M059J (cell line): ENCODE measurements around the gene VEGFB. TPM values are rescaled to one million over a fixed set of nuclear protein-coding genes. Genes with fewer than 3 reads are reported as not detected.
"Not testable (repeated sequence)": the region's sequence is repeated elsewhere in the genome, so short reads cannot be mapped to it uniquely, and the experiment has no call there.

Experiments used
- DNase-seq: peaks from one replicate; pipeline ENCODE4 v3.0.0-alpha.2; 2012; ENCODE audit warnings: low read depth
- total RNA-seq: library from RNA; depleted of rRNA; stranded (reverse); fragments of >200 nt; shearing (Covaris generic); gene quantifications from 2 replicates; pipeline ENCODE4 v1.2.3, GENCODE V29; 2014

VEGFB gene
- total RNA-seq, 1 experiment from 2014 or later = 36.1 TPM

DNA sequence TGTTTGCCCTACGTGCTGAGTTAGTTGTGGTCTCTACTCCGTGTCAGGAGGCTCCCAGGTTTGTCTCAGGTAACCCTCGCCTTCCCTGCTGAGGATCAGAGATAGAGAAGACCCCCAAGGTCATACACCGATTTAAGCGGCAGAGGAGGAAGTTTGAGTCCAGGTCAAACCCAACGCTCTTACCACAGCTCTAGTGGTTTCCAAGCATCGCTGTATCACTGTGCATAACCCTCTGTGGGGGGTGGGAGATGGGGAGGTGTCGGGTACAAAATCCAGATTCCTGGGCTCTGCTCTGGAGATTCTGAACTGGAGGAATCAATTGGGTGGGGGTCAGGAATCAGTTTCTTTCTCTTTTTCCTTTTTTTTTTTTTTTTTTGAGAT is 3.4 kb upstream of the VEGFB start:
- peak; percentile 41 for DNase-seq

DNA sequence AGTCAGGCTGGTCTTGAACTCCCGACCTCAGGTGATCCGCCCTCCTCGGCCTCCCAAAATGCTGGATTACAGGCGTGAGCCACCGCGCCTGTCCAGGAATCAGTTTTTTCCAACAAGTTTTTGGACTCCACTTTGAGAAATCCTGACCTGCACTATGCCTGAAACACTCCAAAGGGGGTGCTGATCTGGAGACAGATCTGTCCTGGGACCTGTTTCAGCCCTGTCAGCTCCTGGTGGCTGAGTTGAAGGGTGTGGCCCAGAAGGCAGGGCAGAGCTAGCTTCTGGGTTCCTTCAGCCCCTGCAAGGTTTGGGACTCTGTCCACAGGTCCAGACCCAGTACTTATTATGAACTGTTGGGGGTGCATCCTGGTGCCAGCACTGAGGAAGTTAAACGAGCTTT is 2.8 kb upstream of the VEGFB start:
- no peak for DNase-seq

DNA sequence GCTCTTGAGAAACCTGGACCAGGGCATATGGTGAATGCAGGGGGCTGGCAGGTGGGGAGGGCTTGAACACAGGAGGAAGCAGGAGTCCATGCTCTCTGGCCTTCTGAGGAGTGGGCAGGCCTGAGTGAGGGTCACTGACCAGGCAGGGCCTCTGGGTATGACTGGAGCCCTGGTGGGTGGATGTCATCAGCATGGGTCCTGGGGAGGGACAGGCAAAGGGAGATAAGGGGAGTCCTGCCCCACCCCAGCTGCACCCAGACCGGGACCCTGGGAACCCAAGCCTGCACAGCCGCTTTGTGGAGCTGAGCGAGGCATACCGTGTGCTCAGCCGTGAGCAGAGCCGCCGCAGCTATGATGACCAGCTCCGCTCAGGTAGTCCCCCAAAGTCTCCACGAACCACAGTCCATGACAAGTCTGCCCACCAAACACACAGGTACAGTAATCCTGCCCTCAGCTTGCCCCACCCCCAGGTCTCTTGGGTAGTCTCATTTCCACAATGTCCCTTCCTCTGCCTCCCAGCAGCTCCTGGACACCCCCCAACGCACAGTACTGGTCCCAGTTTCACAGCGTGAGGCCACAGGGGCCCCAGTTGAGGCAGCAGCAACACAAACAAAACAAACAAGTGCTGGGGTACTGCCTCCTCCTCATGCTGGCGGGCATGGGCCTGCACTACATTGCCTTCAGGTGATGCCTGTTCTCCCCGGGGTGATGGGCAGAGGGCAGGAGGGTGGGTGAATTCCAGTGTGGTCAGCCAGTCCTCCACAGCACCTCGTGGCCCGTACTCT is 2.0 kb upstream of the VEGFB start:
- no peak for DNase-seq

DNA sequence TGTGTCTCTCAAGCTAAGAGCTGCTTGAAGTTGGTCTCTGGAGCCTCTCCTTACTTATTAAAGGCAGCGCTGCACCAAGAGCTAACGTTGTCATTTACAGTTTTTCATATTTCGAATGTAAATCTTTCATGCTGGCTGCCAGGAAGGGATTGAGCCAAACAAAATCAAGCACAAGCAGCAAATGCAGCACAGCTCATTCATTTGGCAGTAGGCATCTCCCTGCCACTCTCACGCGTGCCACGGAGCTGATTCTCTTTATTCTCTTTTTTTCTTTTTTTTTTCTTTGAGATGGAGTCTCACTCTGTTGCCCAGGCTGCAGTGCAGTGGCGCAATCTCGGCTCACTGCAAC is 1.4 kb upstream of the VEGFB start:
- DNase-seq = no peak

DNA sequence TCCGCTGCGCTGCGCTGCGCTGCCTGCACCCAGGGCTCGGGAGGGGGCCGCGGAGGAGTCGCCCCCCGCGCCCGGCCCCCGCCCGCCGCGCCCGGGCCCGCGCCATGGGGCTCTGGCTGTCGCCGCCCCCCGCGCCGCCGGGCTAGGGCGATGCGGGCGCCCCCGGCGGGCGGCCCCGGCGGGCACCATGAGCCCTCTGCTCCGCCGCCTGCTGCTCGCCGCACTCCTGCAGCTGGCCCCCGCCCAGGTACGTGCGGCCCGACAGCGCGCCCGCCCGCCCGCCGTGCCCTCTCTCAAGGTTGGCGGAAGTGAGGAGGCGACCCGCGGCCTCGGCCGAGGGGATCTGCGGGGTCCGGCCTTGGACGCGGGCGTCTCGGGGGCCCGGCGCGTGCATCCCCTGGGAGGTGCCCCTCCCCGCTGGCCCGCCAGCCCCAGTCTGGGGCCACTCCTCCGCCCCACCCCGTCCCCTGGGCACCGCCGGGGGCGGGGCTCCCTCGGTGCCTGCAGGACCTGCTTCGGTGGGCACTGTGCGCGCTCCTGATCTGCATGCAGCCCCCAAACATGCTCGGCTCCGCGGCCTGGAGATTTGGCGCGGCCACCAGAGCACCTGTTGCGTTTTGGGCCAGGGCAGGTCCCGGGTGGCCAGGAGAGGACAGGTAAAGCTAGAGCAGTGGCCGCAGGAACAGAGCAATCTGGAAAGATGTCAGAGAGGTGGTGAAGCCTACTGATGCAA is 429 bp downstream of the VEGFB start:
- peak; percentile 37 for DNase-seq

DNA sequence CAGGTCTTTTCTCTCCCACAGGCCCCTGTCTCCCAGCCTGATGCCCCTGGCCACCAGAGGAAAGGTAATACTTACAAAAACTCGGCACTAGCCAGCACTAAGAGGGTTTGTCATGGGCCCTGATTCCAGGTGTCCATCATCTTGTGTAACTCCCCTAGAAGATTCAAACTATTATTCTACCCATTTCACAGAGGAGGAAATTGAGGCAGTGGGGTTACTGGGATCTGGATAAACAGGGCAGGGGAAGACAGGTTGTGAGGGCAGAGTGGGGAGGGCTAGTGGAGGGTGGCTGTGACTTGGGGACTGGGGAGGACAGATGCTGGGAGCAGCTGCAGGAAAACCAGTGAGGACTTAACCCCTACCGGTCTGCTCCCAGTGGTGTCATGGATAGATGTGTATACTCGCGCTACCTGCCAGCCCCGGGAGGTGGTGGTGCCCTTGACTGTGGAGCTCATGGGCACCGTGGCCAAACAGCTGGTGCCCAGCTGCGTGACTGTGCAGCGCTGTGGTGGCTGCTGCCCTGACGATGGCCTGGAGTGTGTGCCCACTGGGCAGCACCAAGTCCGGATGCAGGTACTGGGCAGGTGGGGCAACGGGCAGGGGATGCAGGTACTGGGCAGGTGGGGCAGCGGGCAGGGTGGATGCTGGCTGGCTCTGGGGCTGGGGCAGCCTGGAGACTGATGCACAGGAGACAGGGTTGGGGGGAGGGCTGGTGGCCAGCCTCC is 1.2 kb downstream of the VEGFB start:
- no peak for DNase-seq

DNA sequence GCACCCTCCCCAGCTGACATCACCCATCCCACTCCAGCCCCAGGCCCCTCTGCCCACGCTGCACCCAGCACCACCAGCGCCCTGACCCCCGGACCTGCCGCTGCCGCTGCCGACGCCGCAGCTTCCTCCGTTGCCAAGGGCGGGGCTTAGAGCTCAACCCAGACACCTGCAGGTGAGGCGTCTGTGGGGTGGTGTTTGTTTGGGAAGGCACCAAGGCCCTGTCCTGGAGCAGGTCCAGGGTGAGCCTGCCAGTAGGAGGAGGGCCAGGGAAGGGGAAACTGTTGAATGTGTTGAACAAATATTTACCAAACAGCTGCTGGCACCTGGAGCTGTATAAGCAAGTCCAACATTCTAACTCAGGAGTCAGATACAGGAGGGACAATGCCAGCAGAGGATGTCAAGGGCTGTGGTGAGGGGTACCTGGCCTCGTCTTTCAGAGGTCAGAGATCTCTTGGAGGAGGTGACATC is 3.1 kb downstream of the VEGFB start:
- DNase-seq = no peak

DNA sequence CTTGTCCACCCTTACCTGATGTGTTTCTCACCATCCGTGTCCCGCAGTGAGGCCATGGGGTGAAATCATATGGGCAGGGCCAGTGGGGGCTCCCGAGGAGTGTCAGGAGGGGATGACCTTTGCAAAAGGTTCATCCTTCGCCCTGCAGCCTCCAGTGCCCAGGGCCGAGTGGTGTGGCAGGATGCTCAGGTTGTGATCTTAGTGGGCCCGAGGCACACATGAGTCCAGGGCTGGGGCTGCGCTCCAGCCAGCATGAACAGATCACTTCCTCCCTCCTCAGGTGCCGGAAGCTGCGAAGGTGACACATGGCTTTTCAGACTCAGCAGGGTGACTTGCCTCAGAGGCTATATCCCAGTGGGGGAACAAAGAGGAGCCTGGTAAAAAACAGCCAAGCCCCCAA is 3.7 kb downstream of the VEGFB start:
- DNase-seq = no peak

DNA sequence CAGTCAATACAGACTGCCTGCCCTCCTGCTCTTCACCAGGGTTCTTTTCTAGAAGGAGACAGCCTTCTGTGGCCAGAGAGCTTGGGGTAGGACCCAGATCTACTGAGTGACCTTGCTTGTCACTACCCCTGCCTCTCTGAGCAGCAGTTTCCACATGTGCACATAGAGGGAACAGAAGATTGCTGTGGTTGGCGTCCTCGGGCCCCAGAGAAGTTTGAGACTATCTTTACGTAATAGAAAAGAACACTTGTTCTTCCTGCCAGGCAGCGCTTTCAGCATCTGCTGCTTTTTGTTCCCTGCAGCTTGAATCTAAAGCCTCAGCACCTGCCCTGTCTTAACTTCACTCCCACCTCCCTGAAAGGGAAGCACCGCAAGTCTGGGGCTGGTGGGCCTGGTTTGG is 4.6 kb downstream of the VEGFB start:
- no peak for DNase-seq

DNA sequence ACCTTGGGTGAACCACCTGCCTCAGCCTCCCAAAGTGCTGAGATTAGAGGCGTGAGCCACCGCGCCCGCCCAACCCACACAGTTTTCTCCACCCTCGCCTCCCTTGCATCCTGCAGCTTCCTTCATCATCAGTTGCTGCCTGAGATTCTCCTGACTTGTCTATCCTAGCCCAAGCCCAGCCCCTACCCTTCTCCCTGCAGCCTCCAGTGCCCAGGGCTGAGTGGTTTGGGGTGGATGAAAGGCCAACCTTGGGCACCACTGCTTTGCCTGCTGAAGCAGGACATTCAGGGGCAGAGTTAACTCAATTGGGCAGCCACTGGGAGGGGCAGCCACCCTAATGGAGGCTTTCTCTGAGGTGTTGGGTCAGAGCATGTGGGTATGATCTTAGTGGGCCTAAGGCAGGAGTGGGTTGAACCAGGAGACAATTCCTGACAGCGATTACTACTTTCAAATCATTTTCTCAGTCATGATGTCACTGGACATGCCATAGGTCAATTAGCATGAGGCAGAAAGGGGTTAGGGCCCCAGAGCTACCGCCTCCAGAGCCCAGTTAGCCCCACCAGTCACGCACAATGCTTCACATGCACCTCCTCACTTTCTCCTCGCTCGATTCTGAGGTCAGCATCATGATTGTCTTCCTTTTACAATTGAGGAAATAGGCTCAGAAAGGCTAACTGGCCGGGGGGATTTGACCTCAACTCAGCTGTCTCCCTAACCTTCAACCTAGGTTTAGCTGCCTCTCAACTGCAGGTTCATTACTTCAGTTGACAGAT is 5.5 kb downstream of the VEGFB start:
- DNase-seq = no peak

DNA sequence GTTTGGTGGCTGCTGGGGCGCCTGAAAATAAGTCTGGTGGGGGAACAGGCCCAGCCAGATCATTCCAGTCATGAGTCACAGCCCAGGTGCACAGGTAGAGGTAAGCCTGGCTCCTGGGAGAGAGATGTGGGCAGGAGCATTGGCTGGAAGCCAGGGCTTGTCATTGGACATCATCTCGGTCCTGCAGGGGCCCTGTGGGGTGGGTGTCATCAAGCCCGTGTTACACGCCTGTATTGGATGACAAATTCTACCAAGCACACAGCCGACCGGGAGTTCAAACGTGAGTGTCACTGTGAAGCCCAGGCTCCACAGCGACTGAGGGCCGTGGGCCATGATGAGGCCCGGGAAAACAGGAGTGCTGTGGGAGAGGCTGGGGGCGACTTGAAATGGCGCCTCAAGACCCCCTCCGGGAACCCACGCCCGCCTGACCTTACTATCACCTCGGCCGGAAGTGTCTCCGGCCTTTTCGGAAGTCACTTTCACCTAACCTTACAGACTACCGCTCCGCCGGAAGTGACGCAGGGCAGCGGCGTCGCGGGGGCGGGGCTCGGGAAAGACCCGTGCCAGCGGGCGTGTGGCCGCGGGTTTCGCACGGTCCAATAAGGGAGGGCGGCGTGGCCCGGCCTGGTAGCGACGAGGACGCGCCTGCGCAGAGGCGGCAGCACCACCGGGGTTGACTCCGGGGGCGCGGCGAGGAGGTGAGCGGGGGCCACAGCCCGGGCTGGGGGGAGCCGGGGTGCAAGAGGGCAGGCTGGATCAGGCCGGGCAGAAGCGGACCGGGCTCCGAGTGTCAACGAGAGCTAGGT is 6.3 kb downstream of the VEGFB start, which contains the start of gene FKBP2:
FKBP2 (plus strand) TSS at position 661 of the 806 bp plus-strand sequence. CDS start 1,293 bp downstream, outside the sequence.
- peak; percentile 96 for DNase-seq

DNA sequence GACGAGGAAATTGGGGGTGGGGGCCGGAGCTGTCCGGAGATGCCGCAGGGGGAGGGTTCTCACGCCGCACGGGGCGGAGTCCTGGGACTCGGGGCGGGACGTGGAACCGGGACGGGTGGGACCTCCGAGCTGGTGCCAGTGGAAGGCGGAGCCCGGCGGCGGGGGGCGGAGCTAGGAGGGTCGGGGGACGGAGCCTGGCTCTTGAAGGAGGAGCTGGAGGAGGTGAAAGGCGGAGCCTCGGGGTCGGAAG is 6.8 kb downstream of the VEGFB start:
- peak; percentile 98 for DNase-seq

DNA sequence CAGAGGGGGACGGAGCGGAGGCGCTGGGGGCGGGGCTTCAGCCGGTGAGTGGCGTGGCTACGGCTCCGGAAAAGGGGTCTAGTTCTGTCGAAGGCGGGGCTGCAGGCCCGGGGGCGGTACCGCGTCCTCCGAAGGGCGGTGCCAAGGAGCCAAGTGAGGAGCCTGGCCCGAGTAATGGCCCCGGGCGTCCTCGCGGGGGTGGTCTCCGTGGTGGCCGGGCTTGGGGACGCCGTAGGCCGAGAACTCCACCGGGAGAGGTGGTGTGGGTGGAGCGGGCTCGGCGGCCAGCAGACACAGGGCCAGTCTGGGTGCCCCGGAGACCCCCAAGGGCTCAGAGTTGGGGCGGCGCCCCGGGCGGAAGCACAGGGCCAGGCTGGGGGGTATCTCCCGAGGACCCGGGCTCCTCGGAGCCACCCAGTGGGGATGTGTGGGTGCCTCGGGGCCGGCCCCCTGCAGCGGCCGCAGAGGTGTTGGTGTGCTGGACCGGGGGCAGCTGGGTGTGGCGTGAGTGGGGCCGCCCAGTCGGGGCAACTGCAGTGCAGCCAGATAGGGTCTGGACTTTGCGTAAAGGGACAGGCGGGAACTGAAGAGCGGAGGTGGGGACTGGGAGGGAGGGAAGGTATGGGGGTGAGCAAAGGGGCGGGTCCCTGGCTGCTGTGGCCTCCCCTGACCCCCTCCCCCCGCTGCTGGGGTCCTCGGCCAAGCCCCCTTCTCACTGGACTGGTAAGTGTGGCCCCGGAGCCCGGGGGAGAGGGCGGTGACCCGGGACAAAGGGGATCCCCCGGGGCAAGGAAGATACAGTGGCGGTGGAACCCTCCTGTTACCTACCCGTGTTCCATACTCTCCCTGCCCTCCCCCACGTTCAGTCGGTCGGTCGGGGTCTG is 7.3 kb downstream of the VEGFB start:
- peak; percentile 57 for DNase-seq

DNA sequence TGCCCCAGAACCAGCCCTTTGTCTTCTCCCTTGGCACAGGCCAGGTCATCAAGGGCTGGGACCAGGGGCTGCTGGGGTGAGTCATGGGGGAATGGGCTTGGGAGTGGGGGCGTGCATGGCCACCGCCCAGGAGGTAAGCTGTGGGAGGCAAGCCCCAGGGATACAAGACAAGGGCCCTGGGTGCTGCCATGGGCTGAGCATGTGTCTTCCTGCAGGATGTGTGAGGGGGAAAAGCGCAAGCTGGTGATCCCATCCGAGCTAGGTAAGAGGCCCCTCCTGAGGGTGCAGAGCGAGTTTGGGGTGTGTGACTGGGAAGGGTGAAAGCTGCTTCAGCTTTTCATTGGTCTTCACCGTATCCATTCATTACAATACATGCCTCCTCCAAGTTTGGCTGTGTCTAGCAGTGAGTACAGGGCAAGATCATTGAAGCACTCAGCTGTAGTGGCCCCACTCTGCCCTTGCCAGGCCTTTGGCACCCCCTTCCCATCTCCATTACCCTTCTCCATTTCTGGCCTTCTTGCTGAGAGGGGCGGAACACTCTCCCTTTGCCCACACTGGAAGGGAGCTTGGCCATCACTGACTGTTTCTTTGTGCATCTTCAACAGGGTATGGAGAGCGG is 9.0 kb downstream of the VEGFB start:
- DNase-seq = no peak

DNA sequence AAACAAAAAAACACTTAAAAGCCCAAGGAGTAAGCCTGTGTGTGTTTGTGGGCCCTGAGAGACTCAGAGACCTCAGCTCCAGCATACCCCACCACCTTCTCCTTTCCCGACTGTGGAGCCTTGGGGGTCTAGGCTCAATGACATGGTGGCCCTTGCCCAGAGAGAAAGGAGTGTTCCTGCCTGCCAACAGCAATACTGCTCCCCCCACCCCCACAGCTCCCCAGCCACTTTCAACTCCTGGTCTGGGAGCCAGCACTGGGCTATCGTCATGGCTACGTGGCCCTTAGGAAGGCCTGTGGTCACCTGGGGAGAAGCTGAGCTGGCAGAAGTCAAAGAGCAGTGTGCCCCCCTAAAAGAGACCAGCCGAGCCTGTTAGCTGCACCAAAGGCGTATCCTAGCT is 9.7 kb downstream of the VEGFB start:
- DNase-seq = peak; percentile 53

DNA sequence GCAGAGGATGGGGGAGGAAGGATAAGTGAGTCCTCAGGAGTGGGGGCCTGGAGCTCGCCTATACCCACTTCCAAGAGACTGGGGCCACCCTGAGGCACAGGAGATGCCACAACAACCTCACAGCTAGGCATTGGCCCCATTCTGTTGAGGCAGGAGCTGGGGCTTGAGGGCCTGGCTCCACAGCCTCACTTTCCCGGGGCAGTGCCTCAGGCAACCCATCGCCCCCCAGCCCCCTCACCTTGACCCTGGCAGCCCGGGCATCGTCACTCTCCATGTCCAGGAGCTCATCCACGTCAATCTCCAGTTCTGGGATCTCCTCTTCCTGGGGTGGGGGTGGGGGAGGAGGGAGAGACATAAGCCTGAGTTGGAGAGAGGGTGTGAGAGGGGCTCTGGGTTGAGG is 10.6 kb downstream of the VEGFB start:
- DNase-seq = no peak

DNA sequence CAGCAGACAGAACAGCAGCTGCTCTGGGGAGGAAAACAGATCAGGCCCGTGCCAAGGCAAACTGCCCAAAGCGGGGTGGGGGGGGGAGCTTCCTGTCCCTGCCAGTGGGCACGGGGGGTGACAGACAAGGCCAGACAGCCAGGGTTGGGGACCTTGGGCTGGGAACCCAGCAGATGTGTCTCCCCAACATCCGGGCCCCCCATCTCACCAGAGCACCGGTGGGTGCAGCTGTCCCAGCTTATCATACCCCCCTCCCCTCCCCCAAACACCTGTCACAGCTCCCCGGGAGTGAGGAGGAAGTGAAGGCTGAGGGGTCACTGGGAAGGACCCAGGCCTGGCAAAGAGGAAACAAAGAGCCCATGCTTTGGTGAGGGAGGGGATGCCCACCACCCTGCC is 11.0 kb downstream of the VEGFB start:
- peak; percentile 64 for DNase-seq

DNA sequence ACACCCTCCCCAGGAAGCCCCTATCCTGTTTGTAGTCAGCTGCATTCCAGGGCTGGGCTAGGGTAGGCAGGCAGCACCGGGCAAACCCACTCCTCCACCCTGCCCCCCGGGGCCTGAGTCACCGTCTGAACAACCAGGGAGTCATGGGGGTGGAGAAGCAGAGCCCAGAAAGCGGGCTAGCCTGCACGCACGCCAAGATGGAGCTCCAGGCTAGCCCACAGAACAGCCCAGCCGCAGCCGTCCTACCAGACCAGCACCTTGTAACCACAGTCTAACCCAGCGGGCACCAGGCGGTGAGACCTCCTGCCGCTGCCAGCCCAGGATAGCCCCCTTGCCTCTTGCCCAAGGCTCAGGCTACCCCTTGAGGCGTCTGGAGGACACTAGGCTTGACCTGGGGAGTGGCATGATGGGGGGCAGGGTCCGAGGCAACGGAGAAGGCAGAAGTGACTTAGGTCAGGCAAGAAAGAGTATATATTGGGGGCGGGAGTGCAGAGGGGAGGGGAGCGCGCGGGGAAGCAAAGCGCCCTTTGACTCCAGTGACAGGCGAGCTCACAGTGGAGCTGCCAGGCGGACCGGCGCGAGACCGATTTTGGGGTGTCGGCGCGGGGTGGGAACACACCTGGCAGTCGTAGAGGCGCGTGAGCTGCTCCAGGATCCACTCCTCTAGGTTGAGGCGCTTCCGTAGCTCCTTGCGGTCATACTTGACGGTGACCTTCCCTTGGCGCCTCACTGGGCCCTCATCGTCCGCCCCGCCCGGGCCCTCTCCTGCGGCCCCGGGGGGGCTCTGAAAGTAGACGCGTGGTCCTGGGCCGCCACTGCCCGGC is 11.6 kb downstream of the VEGFB start:
- peak; percentile 99 for DNase-seq

DNA sequence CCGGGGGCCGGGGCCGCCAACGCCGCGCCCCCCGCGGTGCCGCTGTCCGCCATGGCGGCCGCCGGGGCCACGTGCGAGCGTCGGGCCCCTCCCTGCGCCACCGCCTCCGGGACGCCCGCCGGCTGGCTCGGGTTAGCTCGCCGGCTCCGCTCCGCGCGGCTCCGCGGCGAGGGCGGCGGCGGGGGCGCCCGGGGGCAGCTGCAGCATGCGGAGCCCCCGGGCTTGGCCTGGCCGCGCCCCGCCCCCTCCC is 12.2 kb downstream of the VEGFB start:
- not testable (repeated sequence) for DNase-seq
